GM21367 (cell line): ENCODE data around the gene PLAU.

Source experiments
- ATAC-seq: cut with Tn5 transposase; IDR thresholded peaks from one replicate; pipeline ENCODE4 v1.9.1; 2021; ENCODE audit not compliant: unreplicated experiment

Gene PLAU

DNA sequence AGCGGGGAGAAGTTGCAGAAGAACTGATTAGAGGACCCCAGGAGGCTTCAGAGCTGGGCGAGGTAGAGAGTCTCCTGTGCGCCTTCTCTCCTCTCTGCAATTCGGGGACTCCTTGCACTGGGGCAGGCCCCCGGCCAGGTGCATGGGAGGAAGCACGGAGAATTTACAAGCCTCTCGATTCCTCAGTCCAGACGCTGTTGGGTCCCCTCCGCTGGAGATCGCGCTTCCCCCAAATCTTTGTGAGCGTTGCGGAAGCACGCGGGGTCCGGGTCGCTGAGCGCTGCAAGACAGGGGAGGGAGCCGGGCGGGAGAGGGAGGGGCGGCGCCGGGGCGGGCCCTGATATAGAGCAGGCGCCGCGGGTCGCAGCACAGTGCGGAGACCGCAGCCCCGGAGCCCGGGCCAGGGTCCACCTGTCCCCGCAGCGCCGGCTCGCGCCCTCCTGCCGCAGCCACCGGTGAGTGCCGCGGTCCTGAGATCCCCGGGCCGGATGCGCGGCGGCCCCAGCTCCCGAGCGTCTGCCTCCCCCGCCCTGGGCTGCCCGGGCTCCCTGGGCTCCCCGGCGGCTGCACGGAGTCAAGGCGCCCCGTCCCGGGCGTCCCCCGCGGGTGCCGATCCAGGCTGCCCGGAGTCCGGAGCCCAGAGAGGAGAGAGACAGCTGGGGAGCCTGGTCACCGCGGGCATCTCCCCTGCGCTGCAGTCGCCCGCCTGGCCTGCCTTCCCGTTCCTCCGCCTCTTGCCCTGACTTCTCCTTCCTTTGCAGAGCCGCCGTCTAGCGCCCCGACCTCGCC lies at the start of gene PLAU:
Gene PLAU, plus strand, starts transcription at position 369 of the 789 bp plus-strand sequence. CDS start 424 bp downstream, outside the sequence.
- ATAC-seq = no peak

GRCh38 chr10:73862011-73862410 lies 48.9 kb upstream of the PLAU start:
- no peak for ATAC-seq

DNA sequence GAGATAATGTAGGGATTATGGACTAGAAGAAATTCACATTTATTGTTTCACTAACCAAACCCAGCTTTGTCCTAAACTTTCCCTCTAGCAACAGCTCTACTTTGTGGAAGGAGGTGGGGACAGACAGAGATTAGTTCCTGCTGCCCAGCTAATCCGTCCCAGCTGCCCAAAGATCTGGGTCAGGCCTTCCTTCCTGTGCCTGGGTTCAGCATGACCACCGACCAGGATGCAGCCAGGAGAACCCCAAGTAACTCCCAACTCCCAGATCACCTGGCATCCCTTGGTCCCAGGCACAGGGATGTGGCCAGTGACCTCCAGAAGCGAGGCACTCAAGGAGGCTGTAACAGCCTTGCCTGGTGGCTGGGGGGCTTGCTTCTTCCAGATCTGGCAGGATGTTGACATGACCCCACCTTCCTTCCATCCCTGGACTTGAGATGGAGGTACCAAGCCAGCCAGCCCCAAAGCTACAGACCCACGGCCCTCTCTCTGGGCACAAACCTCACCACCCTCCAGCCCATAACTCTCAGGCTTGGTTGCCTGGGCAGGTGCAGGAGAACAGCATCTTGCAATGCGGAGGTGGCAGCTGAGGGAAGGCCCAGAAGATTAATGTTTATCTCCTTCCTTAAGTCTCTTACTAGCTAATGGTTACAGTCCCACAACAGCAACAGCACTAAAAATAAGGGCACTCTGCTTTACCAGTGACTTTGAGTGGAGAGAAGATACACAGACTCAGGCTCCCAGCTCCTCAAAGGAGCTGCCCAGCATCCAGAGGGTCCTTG lies 47.7 kb upstream of the PLAU start:
- ATAC-seq = no peak

DNA sequence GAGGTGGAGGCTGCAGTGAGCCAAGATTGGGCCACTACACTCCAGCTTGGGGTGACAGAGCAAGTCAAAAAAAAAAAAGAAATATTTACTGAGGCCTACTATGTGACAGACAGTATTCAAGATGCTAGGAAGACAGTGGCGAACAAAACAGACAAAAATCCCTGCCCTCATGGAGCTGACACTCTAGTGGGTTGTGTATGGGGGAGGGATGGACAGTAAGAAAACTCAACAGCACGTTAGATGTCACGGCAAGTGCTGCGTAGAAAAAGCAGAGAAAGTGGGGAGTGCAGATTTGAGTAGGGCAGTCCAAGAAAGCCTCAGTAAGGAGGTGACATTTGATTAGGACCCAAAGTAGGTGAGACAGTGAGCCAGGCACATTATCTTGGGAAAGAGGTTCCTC lies 46.7 kb upstream of the PLAU start:
- no peak for ATAC-seq

GRCh38 chr10:73865107-73865458 lies 45.8 kb upstream of the PLAU start:
- no peak for ATAC-seq

GRCh38 chr10:73865459-73866442 lies 45.2 kb upstream of the PLAU start:
- peak; percentile 76 for ATAC-seq

DNA sequence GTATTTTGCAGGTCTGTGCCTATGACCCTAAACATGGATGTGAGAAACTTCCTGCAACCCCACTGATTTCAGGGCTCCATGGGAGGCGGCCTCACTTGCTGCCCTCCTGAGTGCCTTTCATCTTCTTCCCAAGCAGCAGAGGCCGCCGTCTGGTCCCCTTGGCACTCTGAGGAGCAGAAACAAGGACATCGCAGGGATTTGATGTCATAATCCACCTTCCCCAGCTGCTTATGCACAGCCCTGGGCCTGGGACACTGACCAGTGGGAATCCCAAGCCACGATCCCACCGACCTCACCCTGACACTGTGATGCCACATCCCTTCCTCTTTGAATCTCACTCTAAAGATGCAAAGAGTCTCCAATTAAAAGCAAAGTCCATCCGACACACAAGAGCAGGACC lies 44.3 kb upstream of the PLAU start:
- ATAC-seq = no peak

DNA sequence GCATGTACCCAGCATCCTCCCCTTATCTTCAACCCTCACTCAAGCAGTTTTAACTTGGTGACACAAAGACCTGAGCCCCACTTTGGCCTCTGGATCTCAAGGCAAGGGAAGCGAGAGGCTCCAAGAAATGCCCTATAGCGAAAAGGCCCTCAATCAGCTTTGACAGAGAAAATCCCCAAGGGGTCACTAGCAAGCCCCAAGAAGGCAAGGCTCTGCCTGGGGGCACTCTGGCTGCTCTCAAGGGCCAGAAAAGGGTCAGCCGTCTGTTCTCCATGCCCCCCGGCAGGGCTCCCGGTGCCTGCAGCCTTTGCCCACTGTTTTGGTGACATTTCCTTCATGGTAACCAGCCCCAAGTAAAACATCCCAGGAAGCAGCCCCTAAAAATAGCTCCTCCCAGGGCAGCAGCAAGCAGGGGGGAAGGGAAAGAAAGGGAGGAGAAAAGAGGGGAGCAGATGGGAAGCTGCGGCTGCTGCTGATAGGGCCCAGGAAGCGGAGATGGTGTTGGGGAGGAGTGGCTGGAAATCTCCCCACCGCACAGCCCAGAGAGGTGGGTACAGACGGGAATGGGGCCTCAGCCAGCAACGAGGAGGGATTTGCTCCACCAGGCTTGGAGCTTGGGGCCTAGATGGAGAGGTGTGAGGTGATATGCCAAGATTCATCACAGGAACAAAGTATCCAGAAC lies 43.7 kb upstream of the PLAU start:
- no peak for ATAC-seq

DNA sequence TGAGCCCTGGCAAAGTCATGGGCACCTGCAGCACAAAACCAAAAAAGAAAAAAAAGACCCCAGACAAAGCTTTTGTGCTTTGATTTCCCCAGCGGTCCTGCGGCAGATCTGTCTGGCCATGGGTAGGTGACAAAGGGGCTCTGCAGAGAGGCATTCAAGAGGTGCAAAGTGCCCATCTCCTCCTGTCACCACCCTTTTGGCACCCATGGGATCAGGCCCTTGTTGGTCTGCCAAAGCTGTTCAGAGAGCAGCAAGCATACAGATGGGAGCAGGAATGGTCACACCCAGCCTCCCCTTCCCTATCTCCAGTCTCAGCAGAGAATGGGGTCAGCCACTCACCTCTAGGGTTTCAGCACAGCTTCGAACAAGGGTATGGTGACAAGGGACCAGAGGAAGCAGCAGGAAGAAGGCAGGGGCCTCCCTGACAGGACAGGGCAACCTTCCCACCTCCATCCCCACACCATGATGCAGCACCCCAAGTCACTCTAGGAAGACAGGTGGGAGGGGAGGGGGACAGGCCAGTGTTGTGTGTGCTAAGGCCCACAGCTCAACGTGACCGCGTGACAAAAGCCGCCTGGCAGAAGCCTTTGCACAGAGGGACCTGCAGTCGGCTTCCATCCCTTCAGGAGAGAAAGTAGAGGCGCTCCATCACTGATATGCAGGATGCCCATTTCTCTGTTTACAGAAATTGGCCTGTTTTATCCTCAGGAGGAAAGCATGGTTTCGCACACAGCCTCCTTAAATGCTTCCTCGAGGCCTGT lies 42.9 kb upstream of the PLAU start:
- no peak for ATAC-seq

DNA sequence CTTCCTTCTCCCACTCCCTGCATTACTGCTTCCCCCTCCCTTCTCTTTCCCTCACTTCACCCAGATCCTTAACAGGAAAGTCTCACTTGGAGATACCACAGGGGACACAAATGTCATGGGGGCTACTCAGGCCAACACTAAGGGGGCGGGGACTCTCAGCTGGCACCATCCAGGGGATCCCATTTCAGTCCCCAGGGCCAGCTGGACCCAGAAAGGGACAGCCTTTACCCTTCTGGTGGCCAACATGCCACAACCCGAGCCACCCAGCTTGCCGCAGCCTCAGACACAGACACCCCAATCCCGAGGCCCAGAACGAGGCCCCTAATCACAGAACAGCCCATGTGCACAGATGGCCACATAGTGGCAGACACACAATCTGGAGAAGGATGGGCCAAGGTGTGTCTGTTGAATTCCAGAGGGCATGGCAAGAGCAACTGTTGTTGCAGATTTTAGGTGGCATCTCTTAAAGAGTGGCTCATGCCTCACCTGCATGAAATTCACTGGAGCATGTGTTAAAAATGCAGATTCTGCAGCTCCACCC lies 42.2 kb upstream of the PLAU start:
- ATAC-seq = no peak

DNA sequence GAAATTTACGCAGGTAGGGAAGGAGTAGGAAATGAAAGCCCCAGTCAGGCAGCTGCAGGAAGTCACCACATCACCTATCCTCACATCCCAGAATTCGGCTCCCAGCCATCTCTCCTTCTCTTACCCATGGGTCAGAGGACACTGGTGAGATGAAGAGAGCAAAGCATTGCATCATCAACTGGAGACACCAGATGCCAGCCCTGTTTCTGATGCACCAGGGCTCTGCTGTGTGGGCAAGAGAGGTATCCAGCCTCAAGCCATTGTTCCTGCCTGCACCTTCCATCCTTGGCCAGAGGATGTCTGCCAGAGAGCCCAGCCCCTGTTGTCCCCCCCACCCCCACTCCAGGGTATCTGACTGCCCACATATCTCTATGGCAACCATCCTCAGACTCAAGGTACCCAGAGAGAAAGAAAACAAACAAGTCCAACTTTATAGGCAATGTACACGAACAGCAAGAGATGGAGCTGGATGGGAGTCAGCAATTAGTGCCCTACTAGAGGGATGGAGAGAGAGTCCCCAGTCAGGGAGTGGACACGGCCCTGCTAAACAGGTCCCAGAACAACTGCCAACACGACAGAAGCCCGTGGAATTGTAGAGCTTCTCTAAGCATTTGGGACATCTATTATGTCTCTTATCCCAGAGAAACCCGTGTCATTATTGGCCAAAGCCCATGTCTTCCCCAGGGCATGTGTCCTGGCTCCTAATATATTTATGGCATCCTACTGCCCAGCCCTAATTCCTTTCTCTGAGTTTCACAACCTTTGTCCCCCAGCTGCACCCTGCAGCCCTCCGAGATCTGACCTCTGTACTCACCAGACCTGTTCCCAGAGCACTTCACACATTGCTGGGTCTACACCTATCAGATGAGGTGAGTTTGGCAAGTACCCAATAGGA lies 39.4 kb upstream of the PLAU start:
- ATAC-seq = no peak

GRCh38 chr10:73872190-73872710 lies 38.7 kb upstream of the PLAU start:
- no peak for ATAC-seq

- ATAC-seq = no peak
Observed at GRCh38 chr10:73873142-73873837, 37.6 kb upstream of the PLAU start.

GRCh38 chr10:73873838-73874215 lies 37.1 kb upstream of the PLAU start:
- ATAC-seq = no peak

GRCh38 chr10:73874267-73875138 lies 36.4 kb upstream of the PLAU start, which contains the start of gene CAMK2G:
TSS of gene CAMK2G (minus strand) at chr10:73874555. CDS start at chr10:73874461, 94 bp downstream.
- ATAC-seq = peak; percentile 61

DNA sequence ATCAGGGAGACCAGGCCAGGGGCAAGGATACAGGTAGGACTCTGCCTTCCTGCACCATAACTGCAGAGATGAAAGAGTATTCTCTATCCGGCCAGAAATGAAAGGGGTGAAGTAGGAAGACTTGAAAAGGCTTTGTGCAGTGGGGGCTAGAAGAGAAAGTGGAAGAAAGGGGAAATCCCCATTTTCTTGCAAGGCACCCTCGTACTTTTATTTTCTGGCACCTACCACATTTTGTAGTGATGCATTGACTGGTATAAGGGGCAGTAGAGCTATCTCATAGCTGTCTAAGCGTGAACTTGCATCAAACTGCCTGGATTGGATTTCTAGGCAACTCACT lies 35.8 kb upstream of the PLAU start:
- ATAC-seq = no peak

DNA sequence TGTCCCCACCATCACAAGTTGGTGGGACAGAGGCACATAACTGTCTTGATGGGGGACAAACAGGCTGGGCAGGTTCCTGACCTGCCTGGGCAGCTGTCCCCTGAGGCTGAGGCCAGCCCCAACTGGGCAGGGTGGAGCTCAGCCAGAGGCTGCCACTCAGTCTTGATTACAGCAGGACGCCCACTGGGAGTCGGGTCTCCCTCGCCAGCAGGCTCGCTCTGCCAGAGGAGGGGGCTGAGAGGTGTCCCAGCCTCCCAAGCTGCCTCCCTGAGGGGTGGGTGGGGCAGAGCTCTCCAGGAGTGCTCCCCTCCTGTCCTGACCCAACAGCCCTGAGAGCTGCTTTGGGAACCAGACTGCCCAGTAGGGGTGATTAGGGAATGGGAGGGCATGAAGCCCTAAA lies 34.8 kb upstream of the PLAU start:
- no peak for ATAC-seq
